Activated CD8-positive, alpha-beta T cell treated with anti-CD3 and anti-CD28 coated beads, Interleukin-2, amount 10 ng/mL, durations not matched to agents 7 days and 5 days (primary cell): Measurements from ENCODE around the gene THSD1. TPM values are rescaled to one million over a fixed set of nuclear protein-coding genes. Genes with fewer than 3 reads are reported as not detected.
"Not testable (repeated sequence)": the region's sequence is repeated elsewhere in the genome, so short reads cannot be mapped to it uniquely, and the experiment has no call there.

Experiments used
- ATAC-seq: fragments of 150-1000 bp; cut with Tn5 transposase; one replicate; pipeline ENCODE4 v1.10.0; 2021; ENCODE audit warnings: moderate library complexity
- CTCF ChIA-PET: fragments of 350-600 bp; sonication (Branson Sonifier 250); formaldehyde crosslinking; loops from one replicate; lab custom pipeline; 2021; ENCODE audit warnings: antibody characterized with exemption; lab: Charles Lee
- POLR2A ChIA-PET: fragments of 350-600 bp; sonication (Branson Sonifier 250); formaldehyde crosslinking; loops from one replicate; lab custom pipeline; 2021; ENCODE audit warnings: antibody characterized with exemption; lab: Charles Lee
- DNase-seq: peaks from one replicate; pipeline ENCODE4 v3.0.0-alpha.2; 2020
- H3K27ac Mint-ChIP-seq: one replicate; pipeline ENCODE4 v1.8.0; 2021; ENCODE audit warnings: mild to moderate bottlenecking, mixed read lengths
- H3K27me3 Mint-ChIP-seq: one replicate; pipeline ENCODE4 v1.8.0; 2021; ENCODE audit warnings: low read depth, mixed read lengths
- H3K36me3 Mint-ChIP-seq: one replicate; pipeline ENCODE4 v1.8.0; 2021; ENCODE audit warnings: low read depth, mixed read lengths
- H3K4me1 Mint-ChIP-seq: one replicate; pipeline ENCODE4 v1.8.0; 2021; ENCODE audit warnings: low read depth, mixed read lengths
- H3K4me3 Mint-ChIP-seq: one replicate; pipeline ENCODE4 v1.8.0; 2021; ENCODE audit warnings: mild to moderate bottlenecking, mixed read lengths
- H3K9me3 Mint-ChIP-seq: one replicate; pipeline ENCODE4 v1.8.0; 2022; ENCODE audit warnings: mixed read lengths; ENCODE audit not compliant: insufficient read depth
- total RNA-seq, 2 experiments: library from RNA; stranded (reverse); gene quantifications; one replicate each; pipeline ENCODE4 v1.2.3, GENCODE V29; 2021

THSD1 gene
- total RNA-seq, 2 experiments from 2014 or later = 0.08 to 0.16 TPM

DNA sequence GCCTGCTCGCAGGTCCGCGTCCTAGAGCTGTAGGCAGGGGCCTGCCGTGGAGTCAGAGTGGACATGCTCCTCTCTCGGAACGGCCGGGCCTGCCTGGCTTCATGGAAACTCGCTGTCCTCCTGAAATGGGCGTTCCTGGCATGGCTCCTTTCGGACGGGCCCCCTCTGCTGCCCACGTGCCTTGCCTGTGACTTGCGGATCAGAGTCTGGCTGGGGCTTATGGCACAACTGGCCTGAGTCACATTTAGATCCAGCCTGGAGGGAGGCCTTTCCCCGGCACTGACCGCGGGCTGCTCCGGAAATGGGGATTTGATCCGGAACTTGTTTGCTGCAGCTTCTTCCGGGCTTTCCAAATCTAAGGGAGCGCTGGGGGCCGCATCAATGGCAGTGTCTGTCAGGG lies 28.1 kb downstream of the THSD1 start:
- ChIA-PET POLR2A (no interaction called here), CTCF (no interaction called here)
- no peaks in the 10 kb centered on the region for H3K4me1 Mint-ChIP-seq
- ATAC-seq (no peak), DNase-seq (no peak)
- no peaks in the 10 kb centered on the region for H3K36me3 Mint-ChIP-seq
- H3K27me3 Mint-ChIP-seq = no peaks in the 10 kb centered on the region
- H3K27ac Mint-ChIP-seq = no peak overlapping the region
- no peak overlapping the region for H3K4me3 Mint-ChIP-seq
- H3K9me3 Mint-ChIP-seq = no peaks in the 10 kb centered on the region

- POLR2A ChIA-PET = no interaction called here
- Mint-ChIP-seq H3K9me3 (no peaks in the 10 kb centered on the region), H3K4me3 (no peak overlapping the region), H3K4me1 (no peaks in the 10 kb centered on the region), H3K27ac (no peak overlapping the region), H3K36me3 (no peaks in the 10 kb centered on the region), H3K27me3 (no peaks in the 10 kb centered on the region)
- DNase-seq (no peak), ATAC-seq (no peak)
- CTCF ChIA-PET = no interaction called here
Measured at GRCh38 chr13:52374873-52375411, 31.0 kb downstream of the THSD1 start.

DNA sequence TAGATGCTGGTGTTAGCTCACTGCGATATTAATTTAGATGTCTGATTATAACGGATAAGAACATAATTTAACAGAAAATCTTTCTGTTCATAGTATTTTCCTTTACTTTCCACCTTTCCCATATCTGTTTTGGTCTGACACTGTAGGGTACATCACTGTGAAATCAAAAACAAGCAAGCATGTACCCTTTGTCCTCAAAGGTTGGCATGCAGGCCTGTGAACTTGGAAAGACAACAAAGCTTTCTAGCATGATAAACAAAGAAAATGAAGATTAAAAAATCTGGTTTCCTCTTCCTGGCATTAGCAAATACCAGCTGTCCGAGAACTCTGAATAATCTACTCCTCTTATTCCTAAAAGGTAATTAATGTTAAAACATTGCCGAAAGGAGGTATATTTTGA lies 31.6 kb downstream of the THSD1 start:
- Mint-ChIP-seq H3K4me1 (no peaks in the 10 kb centered on the region), H3K9me3 (no peaks in the 10 kb centered on the region), H3K4me3 (no peak overlapping the region), H3K36me3 (no peaks in the 10 kb centered on the region), H3K27me3 (no peaks in the 10 kb centered on the region), H3K27ac (no peak overlapping the region)
- ATAC-seq (no peak), DNase-seq (no peak)
- POLR2A ChIA-PET = no interaction called here
- CTCF ChIA-PET = no interaction called here

GRCh38 chr13:52373277-52373676 lies 32.7 kb downstream of the THSD1 start:
- H3K27ac Mint-ChIP-seq, H3K36me3 Mint-ChIP-seq, CTCF ChIA-PET, H3K4me3 Mint-ChIP-seq, H3K4me1 Mint-ChIP-seq, H3K27me3 Mint-ChIP-seq, DNase-seq, POLR2A ChIA-PET, ATAC-seq, H3K9me3 Mint-ChIP-seq: not testable (repeated sequence)

GRCh38 chr13:52371736-52372247 lies 34.2 kb downstream of the THSD1 start:
- POLR2A ChIA-PET = no interaction called here

DNA sequence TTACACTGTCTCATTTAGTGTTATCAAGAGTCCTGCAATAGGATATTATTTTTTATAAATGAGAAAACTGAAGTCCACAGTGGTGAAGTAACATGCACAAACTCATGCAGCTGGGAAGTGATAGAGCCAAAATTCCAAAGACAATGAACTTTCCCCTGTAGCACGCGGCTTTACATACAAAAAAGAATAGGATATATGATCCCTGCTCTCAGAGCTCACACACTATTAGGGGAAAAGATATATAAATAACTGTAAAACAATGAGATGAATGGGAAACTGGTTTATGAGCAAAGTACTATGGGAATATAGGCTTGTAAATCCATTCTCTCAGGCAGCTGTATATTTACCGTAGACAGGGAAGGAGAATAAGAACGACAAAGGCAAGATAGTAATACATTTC lies 39.7 kb downstream of the THSD1 start:
- no peak for ATAC-seq
- Mint-ChIP-seq H3K27me3 (peaks cover 7% of the 10 kb centered on the region), H3K4me1 (no peaks in the 10 kb centered on the region), H3K36me3 (no peaks in the 10 kb centered on the region), H3K4me3 (no peak overlapping the region), H3K27ac (no peak overlapping the region), H3K9me3 (no peaks in the 10 kb centered on the region)
- POLR2A ChIA-PET = no interaction called here
- DNase-seq = no peak
- CTCF ChIA-PET = interaction anchor here (1.0 kb wide), 1 partner anchor 85 kb away, joined by 3 read pairs; no protein-coding TSS in a partner anchor

More at GRCh38 chr13:52371736-52372247, 34.2 kb downstream of the THSD1 start:
- H3K4me1 Mint-ChIP-seq = no peaks in the 10 kb centered on the region
- CTCF ChIA-PET = interaction anchor here (0.7 kb wide), 1 partner anchor 13 kb away, joined by 3 read pairs; no protein-coding TSS in a partner anchor
- H3K9me3 Mint-ChIP-seq = no peaks in the 10 kb centered on the region
- H3K36me3 Mint-ChIP-seq = no peaks in the 10 kb centered on the region
- no peaks in the 10 kb centered on the region for H3K27me3 Mint-ChIP-seq
- DNase-seq (no peak), ATAC-seq (no peak)
- H3K4me3 Mint-ChIP-seq = no peak overlapping the region
- H3K27ac Mint-ChIP-seq = no peak overlapping the region

- H3K4me3 Mint-ChIP-seq, DNase-seq, CTCF ChIA-PET, POLR2A ChIA-PET, ATAC-seq, H3K27ac Mint-ChIP-seq, H3K36me3 Mint-ChIP-seq, H3K9me3 Mint-ChIP-seq, H3K4me1 Mint-ChIP-seq: not testable (repeated sequence)
- H3K27me3 Mint-ChIP-seq = peaks cover 12% of the 10 kb centered on the region
Measured at GRCh38 chr13:52362169-52362887, 43.6 kb downstream of the THSD1 start.

DNA sequence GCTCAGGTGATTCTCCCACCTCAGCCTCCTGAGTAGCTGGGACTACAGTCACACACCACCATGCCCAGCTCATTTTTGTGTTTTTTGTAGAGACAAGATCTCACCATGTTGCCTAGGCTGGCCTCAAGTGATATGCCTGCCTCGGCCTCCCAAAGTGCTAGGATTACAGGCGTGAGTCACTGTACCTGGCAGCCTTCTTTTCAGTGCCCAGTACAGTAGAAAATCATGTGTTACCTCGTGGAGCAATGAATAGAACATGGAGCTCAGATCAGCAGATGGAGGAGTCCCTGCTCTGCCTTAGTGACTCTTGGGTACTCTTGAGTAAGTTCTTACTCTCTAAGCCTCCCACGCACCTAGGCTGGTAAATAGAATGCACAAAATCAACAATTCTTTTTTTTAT lies 44.7 kb downstream of the THSD1 start:
- H3K27me3 Mint-ChIP-seq = peaks cover 12% of the 10 kb centered on the region
- no peaks in the 10 kb centered on the region for H3K36me3 Mint-ChIP-seq
- H3K9me3 Mint-ChIP-seq = no peaks in the 10 kb centered on the region
- no peak overlapping the region for H3K4me3 Mint-ChIP-seq
- H3K4me1 Mint-ChIP-seq = no peaks in the 10 kb centered on the region
- ChIA-PET POLR2A (interaction anchor here (0.6 kb wide), 1 partner anchor 10 kb away, joined by 3 read pairs; no protein-coding TSS in a partner anchor), CTCF (no interaction called here)
- ATAC-seq = no peak
- no peak for DNase-seq
- H3K27ac Mint-ChIP-seq = no peak overlapping the region

DNA sequence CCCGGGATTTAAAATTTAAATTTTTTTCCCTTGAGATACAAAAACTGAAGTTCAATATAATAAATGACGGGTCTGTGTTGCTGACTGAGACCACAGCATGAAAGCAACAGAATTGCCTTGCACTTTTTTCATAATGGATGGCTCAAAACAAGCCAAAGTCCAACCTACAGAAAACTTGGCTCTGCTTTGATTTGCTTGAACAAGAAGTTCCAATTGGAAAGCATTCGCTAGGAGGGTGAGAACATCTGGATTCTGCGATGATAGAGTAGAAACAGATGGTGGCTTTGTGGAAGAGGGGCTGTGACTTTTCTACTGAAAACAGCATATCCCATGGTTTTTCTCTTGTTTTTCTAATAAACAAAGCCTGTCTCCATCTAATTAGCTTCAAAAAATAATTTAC lies 46.4 kb downstream of the THSD1 start:
- H3K9me3 Mint-ChIP-seq = no peaks in the 10 kb centered on the region
- ATAC-seq (no peak), DNase-seq (no peak)
- POLR2A ChIA-PET = no interaction called here
- no peak overlapping the region for H3K27ac Mint-ChIP-seq
- no peak overlapping the region for H3K4me3 Mint-ChIP-seq
- CTCF ChIA-PET = no interaction called here
- peaks cover 16% of the 10 kb centered on the region for H3K27me3 Mint-ChIP-seq
- no peaks in the 10 kb centered on the region for H3K36me3 Mint-ChIP-seq
- H3K4me1 Mint-ChIP-seq = no peaks in the 10 kb centered on the region

- ATAC-seq (no peak), DNase-seq (no peak)
- H3K4me3 Mint-ChIP-seq = no peak overlapping the region
- no peak overlapping the region for H3K27ac Mint-ChIP-seq
- CTCF ChIA-PET = no interaction called here
- POLR2A ChIA-PET = no interaction called here
- H3K4me1 Mint-ChIP-seq = no peaks in the 10 kb centered on the region
- no peaks in the 10 kb centered on the region for H3K36me3 Mint-ChIP-seq
- peaks cover 23% of the 10 kb centered on the region for H3K27me3 Mint-ChIP-seq
- no peaks in the 10 kb centered on the region for H3K9me3 Mint-ChIP-seq
Measured at GRCh38 chr13:52356327-52356726, 49.6 kb downstream of the THSD1 start.

GRCh38 chr13:52353193-52353592 lies 52.8 kb downstream of the THSD1 start:
- H3K9me3 Mint-ChIP-seq = no peaks in the 10 kb centered on the region
- peaks cover 18% of the 10 kb centered on the region for H3K27me3 Mint-ChIP-seq
- ATAC-seq (no peak), DNase-seq (no peak)
- ChIA-PET CTCF (no interaction called here), POLR2A (no interaction called here)
- no peak overlapping the region for H3K27ac Mint-ChIP-seq
- no peaks in the 10 kb centered on the region for H3K36me3 Mint-ChIP-seq
- H3K4me1 Mint-ChIP-seq = no peaks in the 10 kb centered on the region
- H3K4me3 Mint-ChIP-seq = no peak overlapping the region

DNA sequence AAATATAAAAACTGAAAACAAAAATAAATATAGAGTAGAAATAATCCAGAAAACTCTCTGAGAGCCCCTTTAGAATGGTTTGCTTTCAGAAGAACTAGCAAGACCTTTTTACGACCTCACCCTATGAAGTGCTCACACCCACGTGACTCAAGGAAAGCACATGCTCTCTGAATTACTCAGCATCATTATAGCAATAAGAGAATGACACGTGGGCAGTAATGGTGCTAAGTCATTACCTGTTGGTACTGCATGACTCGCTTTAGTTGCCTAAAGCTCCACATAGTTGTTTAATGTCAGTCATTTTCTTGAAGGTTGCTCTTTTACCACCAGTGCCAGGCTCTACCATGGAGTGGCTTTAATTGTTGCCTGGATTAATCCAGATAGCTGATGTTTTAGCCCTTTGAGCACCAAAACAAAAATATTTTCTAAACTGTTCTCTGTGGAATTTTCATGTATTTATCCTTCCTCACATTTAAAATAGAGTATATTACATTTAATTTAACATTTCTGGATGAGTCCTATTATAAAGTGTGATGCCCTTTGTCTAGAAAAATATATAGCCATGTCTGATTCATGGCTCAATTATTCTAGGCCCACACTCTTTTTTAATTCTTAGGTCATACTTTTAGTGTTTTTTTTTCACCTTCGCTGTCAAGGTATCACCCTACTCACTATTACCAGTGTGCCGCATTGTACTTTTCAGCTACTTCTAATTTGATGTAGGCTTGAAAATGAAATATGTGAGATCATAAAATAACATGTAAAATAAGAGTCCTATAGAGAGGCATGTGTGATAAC lies 56.8 kb downstream of the THSD1 start:
- H3K27me3 Mint-ChIP-seq = peaks cover 10% of the 10 kb centered on the region

More for the DNA sequence above, 56.8 kb downstream of the THSD1 start:
- Mint-ChIP-seq H3K27ac (no peak overlapping the region), H3K4me3 (no peak overlapping the region), H3K36me3 (no peaks in the 10 kb centered on the region), H3K4me1 (no peaks in the 10 kb centered on the region), H3K9me3 (no peaks in the 10 kb centered on the region)
- ChIA-PET CTCF (interaction anchor here (2.5 kb wide), 1 partner anchor 101 kb away, joined by 13 read pairs; the partner anchor contains the start of gene VPS36), POLR2A (no interaction called here)
- DNase-seq (no peak), ATAC-seq (no peak)
